HG03469 (cell line): ENCODE measurements around the gene KRT34.

ENCODE experiments used
- ATAC-seq: cut with Tn5 transposase; IDR thresholded peaks from one replicate; pipeline ENCODE4 v1.9.1; 2021; ENCODE audit warnings: mild to moderate bottlenecking, moderate library complexity, moderate number of reproducible peaks; ENCODE audit not compliant: unreplicated experiment

Gene KRT34

DNA sequence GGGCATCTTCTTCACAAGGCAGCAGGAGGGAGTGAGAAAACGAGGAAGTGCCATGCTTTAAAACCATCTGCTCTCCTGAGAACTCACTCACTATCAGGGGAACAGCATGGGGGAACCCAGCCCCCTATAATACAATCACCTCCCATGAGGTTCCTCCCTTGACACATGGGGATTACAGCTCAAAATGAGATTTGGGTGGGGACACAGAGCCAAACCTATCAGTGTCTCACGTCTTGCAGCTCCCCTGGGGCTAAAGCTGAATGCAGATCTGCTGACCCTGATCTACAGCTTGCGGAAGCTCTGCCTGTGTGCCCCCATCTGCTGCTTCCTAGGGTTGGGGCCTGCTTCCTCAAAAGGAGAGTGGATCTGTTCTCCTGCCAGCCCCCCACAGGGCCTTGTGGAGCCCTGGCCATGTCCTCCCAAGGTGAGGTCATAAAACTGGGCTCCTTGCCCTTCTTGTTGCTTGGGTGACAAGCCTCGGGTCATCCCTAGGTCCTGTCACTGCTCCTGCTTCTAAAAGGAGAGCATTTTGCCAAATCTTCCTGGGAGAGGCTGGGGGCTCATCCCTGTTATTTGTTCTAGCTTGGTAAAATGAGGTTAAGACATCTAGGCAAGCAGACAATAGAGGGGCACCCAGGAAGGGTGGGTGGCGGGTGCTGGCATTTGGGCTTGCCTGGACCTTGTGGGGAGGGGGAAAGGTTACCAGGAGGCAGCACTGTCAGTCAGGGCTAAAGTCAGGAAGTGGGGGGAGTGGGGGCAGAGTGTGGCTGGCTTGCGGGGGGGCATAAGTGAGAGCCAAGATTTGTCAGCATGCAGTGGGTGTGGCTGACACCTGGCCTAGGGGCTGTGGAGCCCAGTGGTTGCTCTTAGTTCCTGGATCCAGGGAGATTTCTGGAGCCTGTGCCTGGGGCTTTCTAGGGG lies 47.5 kb downstream of the KRT34 start:
- no peak for ATAC-seq

GRCh38 chr17:41333836-41334235 lies 48.3 kb downstream of the KRT34 start:
- ATAC-seq = no peak

DNA sequence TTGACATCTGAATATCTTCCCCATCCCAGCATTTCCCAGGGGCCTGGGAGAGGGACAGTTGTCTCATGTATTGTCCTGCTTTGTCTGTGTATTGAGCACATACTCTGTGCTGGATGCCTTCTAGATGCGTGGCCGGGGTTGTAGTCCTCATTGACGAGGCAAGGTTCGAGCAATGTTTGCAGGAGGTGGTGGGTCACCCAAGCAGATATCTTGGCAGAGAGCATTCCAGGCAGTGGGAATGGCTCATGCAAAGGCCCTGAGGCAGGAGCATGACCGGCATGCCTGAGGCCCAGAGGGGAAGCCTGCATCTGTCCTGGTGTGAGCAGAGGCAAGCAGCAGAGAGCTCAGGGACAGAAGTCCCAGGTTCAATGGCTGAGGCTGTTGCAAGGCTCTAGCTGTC lies 49.0 kb downstream of the KRT34 start:
- no peak for ATAC-seq

DNA sequence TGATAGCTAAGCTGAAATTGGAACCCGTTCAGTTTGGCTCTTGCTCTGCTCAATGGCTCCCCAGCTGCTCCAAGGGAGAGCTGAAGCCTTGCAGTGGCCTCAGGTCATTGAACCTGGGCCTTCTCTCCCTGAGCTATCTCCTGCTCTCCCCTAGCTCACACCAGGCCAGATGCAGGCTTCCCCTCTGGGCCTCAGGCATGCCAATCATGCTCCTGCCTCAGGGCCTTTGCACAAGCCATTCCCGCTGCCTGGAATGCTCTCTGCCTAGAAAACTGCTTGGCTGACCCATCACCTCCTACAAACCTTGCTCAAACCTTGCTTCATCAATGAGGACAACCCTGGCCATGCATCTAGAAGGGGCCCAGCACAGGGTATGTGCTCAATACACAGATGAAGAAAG lies 49.9 kb downstream of the KRT34 start:
- no peak for ATAC-seq

- ATAC-seq = no peak
These were observed 50.5 kb downstream of the KRT34 start for GRCh38 chr17:41331606-41332005.

DNA sequence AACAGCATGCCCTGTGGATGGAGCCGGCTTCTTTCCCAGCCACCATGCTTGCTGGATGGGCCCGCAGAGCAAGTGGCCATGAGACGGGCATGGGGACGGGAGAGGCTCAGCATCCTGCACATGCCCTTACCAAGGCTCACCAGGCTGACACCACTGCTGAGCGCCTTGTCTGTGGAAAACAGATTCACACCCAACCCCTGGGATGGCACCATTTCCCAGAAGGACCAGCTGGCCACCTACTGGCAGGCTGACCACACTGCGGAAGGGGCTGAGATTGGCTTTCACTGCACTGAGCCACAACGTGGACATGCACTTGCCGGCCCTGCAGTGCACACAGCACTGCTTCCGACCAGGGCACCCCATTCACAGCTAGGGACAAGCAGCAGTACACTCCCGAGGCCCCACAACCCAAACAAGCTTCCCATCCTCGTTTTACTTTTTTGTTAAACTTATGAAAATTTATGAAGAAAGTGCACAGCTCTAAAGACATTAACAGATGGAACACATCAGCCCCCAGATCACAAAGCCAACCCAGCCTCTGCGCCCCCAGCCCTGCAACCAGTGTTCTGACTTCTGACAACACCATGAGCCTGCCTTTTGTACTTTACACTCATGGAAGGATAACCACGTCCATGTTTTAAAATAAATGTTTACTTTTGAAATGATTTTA lies 52.7 kb downstream of the KRT34 start:
- ATAC-seq = no peak

DNA sequence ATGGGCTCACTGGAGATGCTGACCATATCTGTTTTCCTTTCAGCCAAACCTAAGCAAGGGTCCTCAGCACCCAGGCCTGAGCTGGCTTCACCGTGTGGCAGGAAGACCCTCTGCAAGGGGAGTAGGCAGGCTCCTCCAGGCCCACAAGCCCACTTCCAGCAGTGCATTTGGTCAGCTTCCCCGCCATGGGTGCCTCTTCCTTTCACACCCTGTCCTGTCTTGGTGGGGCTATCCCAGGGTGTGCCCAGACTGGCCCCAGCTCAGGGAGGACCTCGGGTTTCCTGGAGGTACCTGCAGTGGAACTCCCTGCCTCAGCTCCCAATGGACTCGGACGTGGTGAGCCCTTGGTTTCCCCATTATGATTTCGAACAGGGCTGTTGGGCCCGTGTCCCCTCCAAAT lies 53.9 kb downstream of the KRT34 start:
- ATAC-seq = no peak
